B cell (primary cell): ENCODE data around the gene CARNS1. TPM values are rescaled to one million over a fixed set of nuclear protein-coding genes. Genes with fewer than 3 reads are reported as not detected.
A peak's percentile ranks its signal among the peaks of the same experiment; 100 is the strongest.

Experiments
- ATAC-seq: fragments of 200-7000 bp; cut with Tn5 transposase; one replicate; pipeline ENCODE4 v1.10.0; 2021; ENCODE audit warnings: low read depth, mild to moderate bottlenecking, moderate number of reproducible peaks, moderate library complexity
- CTCF ChIA-PET: fragments of 350-600 bp; sonication (Branson Sonifier 250); formaldehyde crosslinking; loops from one replicate; lab custom pipeline; 2021; ENCODE audit warnings: antibody characterized with exemption, inconsistent platforms; lab: Charles Lee
- POLR2A ChIA-PET: fragments of 350-600 bp; sonication (Branson Sonifier 250); formaldehyde crosslinking; loops from one replicate; lab custom pipeline; 2021; ENCODE audit warnings: antibody characterized with exemption; lab: Charles Lee
- DNase-seq: peaks from one replicate; pipeline ENCODE4 v3.0.0; 2013
- H2AFZ ChIP-seq: 2 replicates; pipeline ENCODE4 v1.6.1; 2012; ENCODE audit warnings: mild to moderate bottlenecking, low read depth, low read length; ENCODE audit not compliant: insufficient read depth, poor library complexity, severe bottlenecking
- H3K27ac ChIP-seq, 2 donors: 1 replicate in 1 of 2; 2 replicates in 1 of 2; pipeline ENCODE4 v1.5.1; 2012 to 2013; ENCODE audit warnings: low read length in 2 of 2, mild to moderate bottlenecking in 2 of 2, moderate library complexity in 1 of 2
- H3K27me3 ChIP-seq, 4 experiments: fragments of 200-600 bp in 1 of 4; sonication (generic) in 1 of 4; replicated peaks in 1 of 4; 1 replicate in 2 of 4; 2 replicates in 2 of 4; pipeline versions ENCODE4 v1.6.1 to v1.7.0; 2013 to 2016; ENCODE audit warnings: low read length in 3 of 4, mild to moderate bottlenecking in 2 of 4, mixed read lengths in 1 of 4, moderate library complexity in 1 of 4; ENCODE audit not compliant: insufficient read depth in 4 of 4, control insufficient read depth in 3 of 4; ENCODE audit errors: control extremely low read depth in 1 of 4
- H3K36me3 ChIP-seq, 2 experiments: replicated peaks in 1 of 2; 1 replicate in 1 of 2; 2 replicates in 1 of 2; pipeline versions ENCODE4 v1.6.1 to v1.7.1; 2013; ENCODE audit warnings: low read length in 1 of 2; ENCODE audit not compliant: insufficient read depth in 2 of 2, control insufficient read depth in 1 of 2; ENCODE audit errors: control extremely low read depth in 1 of 2, extremely low read depth in 1 of 2
- H3K4me1 ChIP-seq, 2 donors: fragments of 200-600 bp in 1 of 2; sonication (generic) in 1 of 2; 1 replicate in 1 of 2; 2 replicates in 1 of 2; pipeline versions ENCODE4 v1.5.1 to v1.6.1; 2013 to 2017; ENCODE audit warnings: low read length in 2 of 2; ENCODE audit not compliant: control insufficient read depth in 2 of 2, insufficient read depth in 2 of 2
- H3K4me2 ChIP-seq: replicated peaks from 2 replicates; pipeline ENCODE3; 2012; ENCODE audit warnings: mild to moderate bottlenecking, low read depth, low read length; ENCODE audit not compliant: poor library complexity, severe bottlenecking
- H3K4me3 ChIP-seq, 5 experiments: fragments of 200-600 bp in 1 of 5; sonication (generic) in 1 of 5; 1 replicate in 3 of 5; 2 replicates in 2 of 5; pipeline versions ENCODE4 v1.5.1 to v1.7.0; 2011 to 2016; ENCODE audit warnings: low read length in 4 of 5, mild to moderate bottlenecking in 4 of 5, low read depth in 2 of 5, control low read depth in 1 of 5, moderate library complexity in 1 of 5; ENCODE audit not compliant: insufficient read depth in 1 of 5; ENCODE audit errors: control extremely low read depth in 1 of 5, extremely low read depth in 1 of 5
- H3K79me2 ChIP-seq: fragments of 200-600 bp; sonication (generic); one replicate; pipeline ENCODE4 v1.6.0; 2016; ENCODE audit warnings: low read length; ENCODE audit not compliant: control insufficient read depth, insufficient read depth
- H3K9ac ChIP-seq: fragments of 200-600 bp; sonication (generic); 2 replicates; pipeline ENCODE4 v1.6.1; 2017; ENCODE audit warnings: mild to moderate bottlenecking, low read length, moderate library complexity
- H3K9me3 ChIP-seq, 3 donors: one replicate each; pipeline versions ENCODE4 v1.6.1 to v1.7.1; 2013; ENCODE audit warnings: low read length in 2 of 3; ENCODE audit not compliant: control insufficient read depth in 2 of 3, insufficient read depth in 1 of 3; ENCODE audit errors: control extremely low read depth in 1 of 3
- H4K20me1 ChIP-seq: 2 replicates; pipeline ENCODE4 v1.6.0; 2012; ENCODE audit warnings: mild to moderate bottlenecking, low read length; ENCODE audit not compliant: insufficient read depth, control insufficient read depth, poor library complexity, severe bottlenecking
- H3K27ac Mint-ChIP-seq: one replicate; pipeline ENCODE4 v1.8.0; 2021; ENCODE audit warnings: mixed read lengths
- H3K27me3 Mint-ChIP-seq: one replicate; pipeline ENCODE4 v1.8.0; 2021; ENCODE audit warnings: mixed read lengths
- H3K4me1 Mint-ChIP-seq: one replicate; pipeline ENCODE4 v1.8.0; 2021; ENCODE audit warnings: mixed read lengths
- H3K4me3 Mint-ChIP-seq: one replicate; pipeline ENCODE4 v1.8.0; 2021; ENCODE audit warnings: mixed read lengths
- H3K9me3 Mint-ChIP-seq: one replicate; pipeline ENCODE4 v1.8.0; 2022; ENCODE audit warnings: mixed read lengths; ENCODE audit not compliant: insufficient read depth
- CTCF ChIP-seq: fragments of 200-600 bp; IDR thresholded peaks from one replicate; pipeline ENCODE4 v1.8.0; 2022; ENCODE audit warnings: antibody characterized with exemption, mild to moderate bottlenecking
- EZH2 ChIP-seq: IDR thresholded peaks from 2 replicates; pipeline ENCODE4 v1.6.1; 2012; ENCODE audit warnings: borderline replicate concordance, low read depth, mild to moderate bottlenecking, moderate library complexity, low read length; ENCODE audit not compliant: insufficient read depth, poor library complexity, severe bottlenecking
- WGBS: methylation state at CpG from one replicate; pipeline ENCODE4 v1.1.5; 2013; ENCODE audit warnings: missing lambda C conversion rate; ENCODE audit not compliant: insufficient coverage; 5-methylcytosine and 5-hydroxymethylcytosine counted together
- intact Hi-C: fragments of 100-400 bp; cut with micrococcal nuclease; formaldehyde crosslinking; loops from one replicate; pipeline ENCODE4 v1.10.0; 2022
- polyA plus RNA-seq: library from polyadenylated mRNA; depleted of rRNA; stranded (reverse); fragments of >200 nt; gene quantifications from 2 replicates; pipeline ENCODE4 v1.2.3, GENCODE V29; 2012
- total RNA-seq, 2 donors: library from RNA; stranded (reverse); fragments of 120-200 nt in 1 of 2; gene quantifications; 1 replicate in 1 of 2; 2 replicates in 1 of 2; pipeline versions ENCODE4 v1.2.3 to v1.2.4, GENCODE V29; 2013 to 2022

CARNS1 gene
- total and polyA plus RNA-seq, 2 donors (not counting 1 experiment from before 2014, with no cell fraction given) = 24.1 to 41.1 TPM

- Histone ChIP-seq H3K79me2 (peaks cover 34% of the 10 kb centered on the region), H2AFZ (peak overlapping the region; percentile 56)
- POLR2A ChIA-PET = interaction anchor here (0.6 to 14.2 kb wide), 13 partner anchors 6 to 112 kb away, joined by 3 to 323 read pairs (median 7); partner anchors contain the start of genes ANKRD13D, POLD4, PPP1CA and PTPRCAP
Measured at GRCh38 chr11:67374571-67375281, 40.8 kb upstream of the CARNS1 start.

More at GRCh38 chr11:67374571-67375281, 40.8 kb upstream of the CARNS1 start:
- H3K27ac ChIP-seq = no peak overlapping the region
- Mint-ChIP-seq H3K9me3 (no peaks in the 10 kb centered on the region), H3K4me1 (peaks cover 44% of the 10 kb centered on the region), H3K4me3 (peak overlapping the region; percentile 94), H3K27ac (peak overlapping the region; percentile 92), H3K27me3 (no peaks in the 10 kb centered on the region)
- 33% methylated on average over 3 of the region's 9 CpGs for WGBS
- TF ChIP-seq CTCF (no peak), EZH2 (no peak)
- no peak overlapping the region for H3K4me3 ChIP-seq
- peaks cover 0 to under 1% of the 10 kb centered on the region in 2 experiments for H3K36me3 ChIP-seq
- peaks cover 34 to 41% of the 10 kb centered on the region in 2 donors for H3K4me1 ChIP-seq
- DNase-seq = no peak
- no peak overlapping the region for H3K9ac ChIP-seq
- H4K20me1 ChIP-seq = peaks cover 25% of the 10 kb centered on the region
- no peaks in the 10 kb centered on the region for H3K9me3 ChIP-seq
- ATAC-seq = no peak
- intact Hi-C loops = loop anchor here (1.0 kb wide), 2 partner anchors 17 to 134 kb away; partner anchors contain the start of gene CDK2AP2
- H3K27me3 ChIP-seq = no peaks in the 10 kb centered on the region
- peak overlapping the region; percentile 93 for H3K4me2 ChIP-seq
- CTCF ChIA-PET = interaction anchor here (0.6 to 42.2 kb wide), 4 partner anchors 3 to 109 kb away, joined by 3 to 2379 read pairs (median 1191); partner anchors contain the start of genes CLCF1, POLD4 and RAD9A
